Ovary (tissue), 9 donors: ENCODE data around the gene PGAP6. TPM values are rescaled to one million over a fixed set of nuclear protein-coding genes. Genes with fewer than 3 reads are reported as not detected.

Experiments
- DNase-seq, 5 donors: peaks; one replicate each; pipeline ENCODE4 v3.0.0-alpha.2; 2019 to 2020
- H3K27ac ChIP-seq, 2 donors: fragments of 200-600 bp; one replicate each; pipeline versions ENCODE4 v1.5.1 to v1.8.0; 2019 to 2022
- H3K27me3 ChIP-seq: fragments of 200-600 bp; one replicate; pipeline ENCODE4 v1.8.0; 2022
- H3K36me3 ChIP-seq: fragments of 200-600 bp; sonication (generic); one replicate; pipeline ENCODE4 v1.5.1; 2019
- H3K4me1 ChIP-seq: one replicate; pipeline ENCODE4 v1.8.1; 2013; ENCODE audit warnings: mild to moderate bottlenecking, moderate library complexity; ENCODE audit not compliant: insufficient read depth
- H3K4me3 ChIP-seq: fragments of 200-600 bp; sonication (generic); one replicate; pipeline ENCODE4 v1.5.1; 2017
- H3K9me3 ChIP-seq, 2 donors: fragments of 200-600 bp in 1 of 2; sonication (generic) in 1 of 2; one replicate each; pipeline versions ENCODE4 v1.5.1 to v1.8.1; 2013 to 2019; ENCODE audit warnings: mild to moderate bottlenecking in 1 of 2, moderate library complexity in 1 of 2
- CTCF ChIP-seq, 3 donors: fragments of 450-650 bp in 2 of 3; fragments of 200-600 bp in 1 of 3; IDR thresholded peaks; one replicate each; pipeline versions ENCODE4 v1.5.1 to v1.8.0; 2016 to 2022; ENCODE audit warnings: antibody characterized with exemption in 3 of 3, mild to moderate bottlenecking in 1 of 3
- EP300 ChIP-seq: sonication (generic); formaldehyde crosslinking; IDR thresholded peaks from one replicate; pipeline ENCODE4 v1.6.1; 2017; ENCODE audit warnings: antibody characterized with exemption
- POLR2A ChIP-seq: fragments of 450-650 bp; IDR thresholded peaks from one replicate; pipeline ENCODE4 v1.6.1; 2017; ENCODE audit warnings: antibody characterized with exemption, mild to moderate bottlenecking, moderate library complexity
- WGBS, 3 donors: extraction: QIAGEN DNeasy Blood & Tissue Kit in 1 of 3; methylation state at CpG; one replicate each; pipeline versions ENCODE4 v1.1.5 to v1.1.7; 2013 to 2017; 5-methylcytosine and 5-hydroxymethylcytosine counted together
- intact Hi-C, 4 donors: fragments of 100-400 bp; cut with DNase I; formaldehyde crosslinking; loops; one replicate each; pipeline versions ENCODE4 v1.11.0 to v1.15.1; 2022 to 2023
- polyA plus RNA-seq, 2 donors: library from polyadenylated mRNA; stranded (reverse); fragments of 200-250 nt in 1 of 2; fragments of 350-450 nt in 1 of 2; fragmentation: Illumina TruSeq in 1 of 2; extraction: RNeasy Lipid Tissue Mini Kit (QIAGEN cat#74804) in 1 of 2; gene quantifications; one replicate each; pipeline ENCODE4 v1.2.3, GENCODE V29; 2013 to 2014
- total RNA-seq, 7 donors: library from RNA; depleted of rRNA in 2 of 7; stranded (reverse); fragments of >200 nt in 2 of 7; fragmentation: NEBNext Ultra II Directional in 3 of 7; extraction: Animal tissue kit (Norgen Biotek cat#: 25700) in 3 of 7; gene quantifications; one replicate each; pipeline versions ENCODE4 v1.1.0 to v1.2.4, GENCODE V29; 2016 to 2023
- donor health status: DM: no; HTN: no; CAD: no; lungs with moderate emphysema.
- donor health status: DM: no; HTN: no; CAD: no.
- donor health status: Bipolar disorder and iron deficiency.
- donor health status: DM: yes; HTN: yes; CAD: no.
- donor health status: DM: no; HTN: no; CAD: no.
- donor health status: DM: yes; HTN: yes; CAD: no.

PGAP6 gene
- total and polyA plus RNA-seq, 9 donors = 13.0 to 39.8 (median 19.4) TPM

- Histone ChIP-seq H3K9me3 (no peaks in the 10 kb centered on the region), H3K27me3 (no peaks in the 10 kb centered on the region), H3K27ac (no peak overlapping the region), H3K4me3 (no peak overlapping the region), H3K4me1 (peaks cover 15% of the 10 kb centered on the region), H3K36me3 (no peaks in the 10 kb centered on the region)
- intact Hi-C loops = no loop called here
- WGBS, 3 donors = 33 to 49% (median 33%) methylated on average over 2 of the region's 2 CpGs
- no peak for TF ChIP-seq POLR2A
- no peak for DNase-seq
Observed at GRCh38 chr16:330741-331140, 51.0 kb downstream of the PGAP6 start.

GRCh38 chr16:325375-326145 lies 56.2 kb downstream of the PGAP6 start:
- WGBS, 3 donors = 84 to 90% (median 86%) methylated on average over 28 of the region's 28 CpGs
- Histone ChIP-seq H3K27ac (no peak overlapping the region), H3K9me3 (no peaks in the 10 kb centered on the region), H3K36me3 (no peaks in the 10 kb centered on the region), H3K4me1 (peaks cover 1% of the 10 kb centered on the region), H3K27me3 (no peaks in the 10 kb centered on the region), H3K4me3 (no peak overlapping the region)
- intact Hi-C loops = no loop called here
- TF ChIP-seq CTCF (IDR thresholded peaks at IDR 0.05) (no peak), POLR2A (no peak)
- DNase-seq = no peak

GRCh38 chr16:324451-325334 lies 57.1 kb downstream of the PGAP6 start:
- WGBS, 3 donors = 71 to 79% (median 75%) methylated on average over 54 to 55 of the region's 55 CpGs
- intact Hi-C loops = no loop called here
- no peaks in the 10 kb centered on the region for H3K9me3 ChIP-seq

GRCh38 chr16:324201-324450 lies 57.7 kb downstream of the PGAP6 start:
- H3K4me1 ChIP-seq = no peaks in the 10 kb centered on the region
- TF ChIP-seq EP300 (no peak), POLR2A (no peak), CTCF (IDR thresholded peaks at IDR 0.05) (no peak)
- no peak for DNase-seq
- no peaks in the 10 kb centered on the region for H3K36me3 ChIP-seq
- no peaks in the 10 kb centered on the region for H3K9me3 ChIP-seq
- no peak overlapping the region for H3K27ac ChIP-seq
- intact Hi-C loops = no loop called here
- H3K4me3 ChIP-seq = no peak overlapping the region
- 86 to 88% (median 87%) methylated on average over 17 of the region's 17 CpGs for WGBS, 3 donors
- H3K27me3 ChIP-seq = no peaks in the 10 kb centered on the region

More at GRCh38 chr16:324451-325334, 57.1 kb downstream of the PGAP6 start:
- Histone ChIP-seq H3K27ac (no peak overlapping the region), H3K27me3 (no peaks in the 10 kb centered on the region), H3K4me3 (no peak overlapping the region), H3K4me1 (no peaks in the 10 kb centered on the region), H3K36me3 (no peaks in the 10 kb centered on the region)
- TF ChIP-seq POLR2A = no peak
- no peak for TF ChIP-seq EP300
- no peak for TF ChIP-seq CTCF (IDR thresholded peaks at IDR 0.05)
- no peak for DNase-seq
